Nephron (organoid): ENCODE data around the gene CEMIP2.

Experiments used
- H3K27ac Mint-ChIP-seq, 3 experiments: 2 replicates each; pipeline ENCODE4 v1.8.0; 2020; ENCODE audit warnings: mixed read lengths in 3 of 3, mild to moderate bottlenecking in 2 of 3, moderate library complexity in 1 of 3
- H3K27me3 Mint-ChIP-seq: 2 replicates; pipeline ENCODE4 v1.8.0; 2021; ENCODE audit warnings: low read depth, mild to moderate bottlenecking, moderate library complexity, mixed read lengths
- H3K36me3 Mint-ChIP-seq: 2 replicates; pipeline ENCODE4 v1.8.0; 2020; ENCODE audit warnings: low read depth, mixed read lengths
- H3K4me1 Mint-ChIP-seq: 2 replicates; pipeline ENCODE4 v1.8.0; 2020; ENCODE audit warnings: mixed read lengths
- H3K4me3 Mint-ChIP-seq, 3 experiments: 2 replicates each; pipeline ENCODE4 v1.8.0; 2020; ENCODE audit warnings: mild to moderate bottlenecking in 3 of 3, mixed read lengths in 3 of 3, moderate library complexity in 2 of 3
- H3K9me3 Mint-ChIP-seq: 2 replicates; pipeline ENCODE4 v1.8.0; 2020; ENCODE audit warnings: mixed read lengths
- TF ChIP-seq, protein P1 (sequence below), 3 experiments: fragments of 200-600 bp; sonication (generic); IDR thresholded peaks; one replicate each; pipeline ENCODE4 v1.5.0; 2021; ENCODE audit warnings: antibody characterized with exemption in 3 of 3; ENCODE audit not compliant: unreplicated experiment in 3 of 3

CEMIP2 gene

DNA sequence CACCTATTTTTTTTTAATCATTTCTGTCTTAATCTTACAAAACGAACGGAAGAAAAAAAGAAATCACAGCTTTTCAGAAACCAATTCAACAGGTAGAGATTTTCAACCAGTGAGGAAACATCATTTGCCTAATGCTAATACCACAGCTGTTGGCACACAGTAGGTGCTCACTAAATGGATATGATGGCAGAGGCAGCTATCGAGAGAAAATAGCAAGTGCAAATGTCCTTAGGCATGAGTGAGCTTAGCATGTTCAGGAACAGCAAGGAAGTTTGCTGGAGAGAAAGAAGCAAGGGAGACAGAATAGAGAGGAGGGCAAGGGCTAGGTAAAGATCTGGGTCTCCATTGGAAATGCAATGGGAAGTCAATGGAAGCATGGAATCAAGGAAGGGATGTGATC lies 49.2 kb downstream of the CEMIP2 start:
- Mint-ChIP-seq H3K36me3 (peaks cover 33% of the 10 kb centered on the region), H3K9me3 (no peaks in the 10 kb centered on the region), H3K4me3 (no peak overlapping the region), H3K4me1 (no peaks in the 10 kb centered on the region), H3K27me3 (no peaks in the 10 kb centered on the region), H3K27ac (no peak overlapping the region)
- TF ChIP-seq, protein P1, sequence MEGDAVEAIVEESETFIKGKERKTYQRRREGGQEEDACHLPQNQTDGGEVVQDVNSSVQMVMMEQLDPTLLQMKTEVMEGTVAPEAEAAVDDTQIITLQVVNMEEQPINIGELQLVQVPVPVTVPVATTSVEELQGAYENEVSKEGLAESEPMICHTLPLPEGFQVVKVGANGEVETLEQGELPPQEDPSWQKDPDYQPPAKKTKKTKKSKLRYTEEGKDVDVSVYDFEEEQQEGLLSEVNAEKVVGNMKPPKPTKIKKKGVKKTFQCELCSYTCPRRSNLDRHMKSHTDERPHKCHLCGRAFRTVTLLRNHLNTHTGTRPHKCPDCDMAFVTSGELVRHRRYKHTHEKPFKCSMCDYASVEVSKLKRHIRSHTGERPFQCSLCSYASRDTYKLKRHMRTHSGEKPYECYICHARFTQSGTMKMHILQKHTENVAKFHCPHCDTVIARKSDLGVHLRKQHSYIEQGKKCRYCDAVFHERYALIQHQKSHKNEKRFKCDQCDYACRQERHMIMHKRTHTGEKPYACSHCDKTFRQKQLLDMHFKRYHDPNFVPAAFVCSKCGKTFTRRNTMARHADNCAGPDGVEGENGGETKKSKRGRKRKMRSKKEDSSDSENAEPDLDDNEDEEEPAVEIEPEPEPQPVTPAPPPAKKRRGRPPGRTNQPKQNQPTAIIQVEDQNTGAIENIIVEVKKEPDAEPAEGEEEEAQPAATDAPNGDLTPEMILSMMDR (IDR thresholded peaks at IDR 0.05; ENCODE audit: unreplicated experiment in 3 of 3), result no peak

DNA sequence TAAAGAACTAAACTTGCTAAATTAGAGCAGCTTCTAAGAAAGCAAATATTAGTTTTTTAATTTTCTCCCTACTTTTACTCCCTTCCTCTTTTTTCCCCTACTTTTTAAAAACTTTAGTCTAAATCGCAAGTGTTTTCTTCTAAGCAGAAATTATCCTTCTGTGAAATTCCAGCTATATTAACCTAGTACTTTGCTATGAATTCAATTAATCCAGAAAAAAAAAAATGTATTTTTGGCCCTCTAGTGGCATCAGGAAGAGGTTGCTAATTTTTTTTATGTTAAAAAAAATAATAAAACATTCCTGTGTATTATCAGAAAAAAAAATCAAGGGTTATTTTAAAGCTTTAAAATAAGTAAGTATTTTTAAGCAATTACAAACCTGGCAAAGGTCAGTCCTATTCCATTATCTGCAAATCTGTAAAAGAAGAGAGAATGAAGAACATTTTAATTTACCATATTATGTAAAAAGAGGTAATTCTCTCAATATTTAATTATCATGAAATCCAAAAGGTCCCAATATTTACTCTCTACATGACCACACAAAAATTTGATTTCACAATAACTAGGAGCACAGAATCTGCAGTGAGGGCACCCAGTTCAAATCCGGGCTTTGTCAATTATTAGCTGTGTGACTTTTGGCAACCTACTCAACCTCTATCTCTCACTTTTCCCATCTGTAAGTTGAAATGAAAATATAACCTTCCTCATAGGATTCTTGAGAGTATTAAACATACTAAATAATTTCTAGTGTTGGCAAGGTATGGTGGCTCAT lies 52.0 kb downstream of the CEMIP2 start:
- Mint-ChIP-seq H3K4me3 (no peak overlapping the region), H3K36me3 (peaks cover 44% of the 10 kb centered on the region), H3K27me3 (no peaks in the 10 kb centered on the region), H3K27ac (no peak overlapping the region), H3K9me3 (no peaks in the 10 kb centered on the region), H3K4me1 (no peaks in the 10 kb centered on the region)
- TF ChIP-seq, protein P1 (IDR thresholded peaks at IDR 0.05; ENCODE audit: unreplicated experiment in 3 of 3), result peak; percentile 46 to 70 (median 55)

DNA sequence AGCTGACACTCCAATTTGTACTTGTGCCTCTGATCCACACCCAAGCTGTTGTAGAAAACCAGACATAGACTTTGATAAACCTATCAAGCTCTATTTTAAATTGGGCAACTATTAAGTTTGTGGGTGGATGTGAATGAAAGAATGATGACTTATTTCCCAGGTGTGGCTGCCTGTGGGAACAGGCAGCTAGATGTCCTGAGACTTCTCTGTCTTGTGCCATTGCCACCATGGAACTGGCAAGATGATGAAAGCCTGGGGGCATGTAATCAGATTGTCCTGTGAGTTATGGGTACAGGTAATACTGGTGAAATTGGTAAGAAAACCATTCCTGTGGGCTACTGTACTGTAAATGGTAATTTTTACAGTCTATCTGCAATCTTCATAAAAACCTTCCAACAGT lies 57.5 kb downstream of the CEMIP2 start:
- H3K4me1 Mint-ChIP-seq, result peaks cover 4% of the 10 kb centered on the region
- H3K4me3 Mint-ChIP-seq, result no peak overlapping the region
- H3K36me3 Mint-ChIP-seq, result peaks cover 49% of the 10 kb centered on the region
- H3K27ac Mint-ChIP-seq, result no peak overlapping the region
- H3K9me3 Mint-ChIP-seq, result no peaks in the 10 kb centered on the region
- H3K27me3 Mint-ChIP-seq, result no peaks in the 10 kb centered on the region
- TF ChIP-seq, protein P1 (IDR thresholded peaks at IDR 0.05; ENCODE audit: unreplicated experiment in 3 of 3), result no peak

DNA sequence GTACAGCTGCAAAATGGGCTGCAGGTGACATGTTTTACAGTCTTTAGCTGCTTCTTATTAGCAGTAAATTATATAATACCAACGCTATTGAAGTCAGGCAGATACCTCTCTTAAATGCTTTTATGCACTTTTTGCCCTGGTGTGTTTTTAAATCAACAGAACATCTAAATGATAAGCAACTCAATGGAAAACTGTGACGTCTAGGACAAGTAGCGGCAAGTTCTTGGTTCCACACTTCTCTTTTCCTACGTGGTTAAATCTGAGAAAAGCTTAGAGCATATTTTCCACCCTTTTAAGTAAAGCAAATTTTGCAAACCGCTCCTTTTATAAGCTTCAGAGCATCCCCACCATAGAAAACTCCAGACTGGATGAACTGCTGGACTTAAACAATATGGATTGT lies 58.1 kb downstream of the CEMIP2 start:
- no peak overlapping the region for H3K4me3 Mint-ChIP-seq
- peaks cover 10% of the 10 kb centered on the region for H3K4me1 Mint-ChIP-seq
- peaks cover 49% of the 10 kb centered on the region for H3K36me3 Mint-ChIP-seq
- H3K9me3 Mint-ChIP-seq, result no peaks in the 10 kb centered on the region
- no peak overlapping the region for H3K27ac Mint-ChIP-seq
- no peaks in the 10 kb centered on the region for H3K27me3 Mint-ChIP-seq
- TF ChIP-seq, protein P1 (IDR thresholded peaks at IDR 0.05; ENCODE audit: unreplicated experiment in 3 of 3), result no peak

DNA sequence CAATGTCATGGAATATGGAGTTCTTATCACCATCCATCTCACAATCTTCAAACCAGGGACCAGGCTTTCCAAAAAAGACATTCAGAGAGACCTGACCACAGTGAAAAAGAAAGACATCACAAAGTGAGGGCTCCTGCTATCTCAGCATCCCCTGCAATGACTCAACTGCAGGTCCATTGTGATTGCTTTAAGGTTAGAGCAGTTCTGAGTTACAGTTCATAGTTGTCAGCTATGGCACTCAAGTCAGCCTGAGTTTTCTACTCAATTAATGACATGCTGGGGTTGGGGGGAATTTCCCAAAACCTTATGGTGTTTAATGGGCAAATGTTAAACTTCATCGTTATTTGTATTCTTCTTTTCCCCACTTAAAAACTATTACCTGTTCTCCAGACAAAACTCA lies 58.9 kb downstream of the CEMIP2 start:
- H3K27ac Mint-ChIP-seq, result no peak overlapping the region
- no peaks in the 10 kb centered on the region for H3K9me3 Mint-ChIP-seq
- peaks cover 55% of the 10 kb centered on the region for H3K36me3 Mint-ChIP-seq
- no peaks in the 10 kb centered on the region for H3K27me3 Mint-ChIP-seq
- H3K4me1 Mint-ChIP-seq, result peaks cover 18% of the 10 kb centered on the region
- TF ChIP-seq, protein P1 (IDR thresholded peaks at IDR 0.05; ENCODE audit: unreplicated experiment in 3 of 3), result no peak
- no peak overlapping the region for H3K4me3 Mint-ChIP-seq

DNA sequence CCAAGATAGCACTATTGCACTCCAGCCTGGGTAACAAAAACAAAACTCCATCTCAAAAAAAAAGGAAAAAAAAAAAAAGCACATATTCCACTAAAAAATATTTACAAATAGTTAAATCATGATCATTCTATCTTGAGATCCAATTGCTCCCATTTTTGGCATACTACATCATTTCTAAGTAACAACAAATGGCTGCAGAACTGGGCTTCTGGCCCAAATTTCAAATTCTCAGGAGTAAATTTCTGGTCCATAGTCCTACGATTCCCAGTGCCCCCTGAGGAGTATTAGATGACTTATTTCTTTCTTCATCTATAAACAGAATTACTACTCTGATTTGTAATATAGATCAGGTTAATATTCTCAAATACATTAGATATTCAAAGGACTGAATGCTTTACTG lies 62.1 kb downstream of the CEMIP2 start:
- H3K27me3 Mint-ChIP-seq, result no peaks in the 10 kb centered on the region
- peaks cover 45% of the 10 kb centered on the region for H3K36me3 Mint-ChIP-seq
- TF ChIP-seq, protein P1 (IDR thresholded peaks at IDR 0.05; ENCODE audit: unreplicated experiment in 3 of 3), result no peak
- H3K4me3 Mint-ChIP-seq, result no peak overlapping the region
- peaks cover 24% of the 10 kb centered on the region for H3K4me1 Mint-ChIP-seq
- H3K27ac Mint-ChIP-seq, result peak overlapping the region in 1 of 3 experiments; percentile 80
- no peaks in the 10 kb centered on the region for H3K9me3 Mint-ChIP-seq
